Esophagus squamous epithelium (tissue), 4 donors: ENCODE data around the gene PLA2G7.
A peak's percentile ranks its signal among the peaks of the same experiment; 100 is the strongest.

Experiments used
- CTCF ChIP-seq, 6 experiments: fragments of 450-650 bp in 4 of 6; fragments of 200-600 bp in 2 of 6; sonication (generic) in 2 of 6; IDR thresholded peaks; one replicate each; pipeline ENCODE4 v1.5.1; 2016 to 2019; ENCODE audit warnings: antibody characterized with exemption in 6 of 6, mild to moderate bottlenecking in 4 of 6, moderate library complexity in 4 of 6
- POLR2A ChIP-seq, 4 donors: fragments of 450-650 bp; IDR thresholded peaks; one replicate each; pipeline ENCODE4 v1.6.1; 2017; ENCODE audit warnings: antibody characterized with exemption in 4 of 4, mild to moderate bottlenecking in 4 of 4, moderate library complexity in 3 of 4

- TF ChIP-seq CTCF (IDR thresholded peaks at IDR 0.05): no peak
- TF ChIP-seq POLR2A (IDR thresholded peaks at IDR 0.05): peak in 1 of 4 donors; percentile 45
Observed at GRCh38 chr6:46734867-46735719, at the start of gene PLA2G7.
